Liver (tissue), 3 donors: ENCODE measurements around the gene FAM168B.

Experiments
- ATF3 ChIP-seq: IDR thresholded peaks from 2 replicates; pipeline ENCODE4 v1.6.1; 2016; ENCODE audit warnings: antibody characterized with exemption
- EGR1 ChIP-seq, 2 donors: IDR thresholded peaks; 2 replicates each; pipeline ENCODE4 v1.6.1; 2016 to 2018; ENCODE audit warnings: antibody characterized with exemption in 2 of 2, low read depth in 2 of 2
- FOXA1 ChIP-seq: IDR thresholded peaks from 2 replicates; pipeline ENCODE4 v1.6.1; 2016; ENCODE audit warnings: antibody characterized with exemption
- JUND ChIP-seq, 2 donors: IDR thresholded peaks; 2 replicates each; pipeline ENCODE4 v1.6.1; 2016; ENCODE audit warnings: antibody characterized with exemption in 2 of 2
- RAD21 ChIP-seq, 2 donors: IDR thresholded peaks; 2 replicates each; pipeline ENCODE4 v1.6.1; 2016; ENCODE audit warnings: antibody characterized with exemption in 2 of 2, mild to moderate bottlenecking in 2 of 2
- REST ChIP-seq: IDR thresholded peaks from 2 replicates; pipeline ENCODE4 v1.6.1; 2016; ENCODE audit warnings: antibody characterized with exemption, mild to moderate bottlenecking
- RXRA ChIP-seq, 2 donors: IDR thresholded peaks; 2 replicates each; pipeline ENCODE4 v1.6.1; 2017 to 2018; ENCODE audit warnings: antibody characterized with exemption in 2 of 2, mild to moderate bottlenecking in 1 of 2
- SP1 ChIP-seq: IDR thresholded peaks from 2 replicates; pipeline ENCODE4 v1.6.1; 2018; ENCODE audit warnings: antibody characterized with exemption, mild to moderate bottlenecking
- TF ChIP-seq, protein P1 (sequence below): fragments of 150-350 bp; IDR thresholded peaks from 2 replicates; pipeline ENCODE4 v1.5.1; 2017; ENCODE audit warnings: improper control_type of control experiment, low read depth, low read length; ENCODE audit not compliant: missing input control
- TF ChIP-seq, protein P2 (sequence below): IDR thresholded peaks from 2 replicates; pipeline ENCODE4 v1.6.1; 2016; ENCODE audit warnings: antibody characterized with exemption
- TF ChIP-seq, protein P3 (sequence below): IDR thresholded peaks from 2 replicates; pipeline ENCODE4 v1.6.1; 2016; ENCODE audit warnings: antibody characterized with exemption
- donor health status: healthy.
- donor health status: healthy.

GRCh38 chr2:131085646-131086045 is 7.6 kb downstream of the FAM168B start:
- TF ChIP-seq JUND (IDR thresholded peaks at IDR 0.05) (no peak), EGR1 (IDR thresholded peaks at IDR 0.05; ENCODE audit: low read depth in 2 of 2) (no peak), SP1 (no peak), ATF3 (no peak), RXRA (IDR thresholded peaks at IDR 0.05) (no peak), FOXA1 (no peak), RAD21 (IDR thresholded peaks at IDR 0.05) (no peak), REST (no peak)
- TF ChIP-seq, protein P1, sequence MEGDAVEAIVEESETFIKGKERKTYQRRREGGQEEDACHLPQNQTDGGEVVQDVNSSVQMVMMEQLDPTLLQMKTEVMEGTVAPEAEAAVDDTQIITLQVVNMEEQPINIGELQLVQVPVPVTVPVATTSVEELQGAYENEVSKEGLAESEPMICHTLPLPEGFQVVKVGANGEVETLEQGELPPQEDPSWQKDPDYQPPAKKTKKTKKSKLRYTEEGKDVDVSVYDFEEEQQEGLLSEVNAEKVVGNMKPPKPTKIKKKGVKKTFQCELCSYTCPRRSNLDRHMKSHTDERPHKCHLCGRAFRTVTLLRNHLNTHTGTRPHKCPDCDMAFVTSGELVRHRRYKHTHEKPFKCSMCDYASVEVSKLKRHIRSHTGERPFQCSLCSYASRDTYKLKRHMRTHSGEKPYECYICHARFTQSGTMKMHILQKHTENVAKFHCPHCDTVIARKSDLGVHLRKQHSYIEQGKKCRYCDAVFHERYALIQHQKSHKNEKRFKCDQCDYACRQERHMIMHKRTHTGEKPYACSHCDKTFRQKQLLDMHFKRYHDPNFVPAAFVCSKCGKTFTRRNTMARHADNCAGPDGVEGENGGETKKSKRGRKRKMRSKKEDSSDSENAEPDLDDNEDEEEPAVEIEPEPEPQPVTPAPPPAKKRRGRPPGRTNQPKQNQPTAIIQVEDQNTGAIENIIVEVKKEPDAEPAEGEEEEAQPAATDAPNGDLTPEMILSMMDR, result no peak
- TF ChIP-seq, protein P2, sequence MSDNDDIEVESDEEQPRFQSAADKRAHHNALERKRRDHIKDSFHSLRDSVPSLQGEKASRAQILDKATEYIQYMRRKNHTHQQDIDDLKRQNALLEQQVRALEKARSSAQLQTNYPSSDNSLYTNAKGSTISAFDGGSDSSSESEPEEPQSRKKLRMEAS, result no peak
- TF ChIP-seq, protein P3, sequence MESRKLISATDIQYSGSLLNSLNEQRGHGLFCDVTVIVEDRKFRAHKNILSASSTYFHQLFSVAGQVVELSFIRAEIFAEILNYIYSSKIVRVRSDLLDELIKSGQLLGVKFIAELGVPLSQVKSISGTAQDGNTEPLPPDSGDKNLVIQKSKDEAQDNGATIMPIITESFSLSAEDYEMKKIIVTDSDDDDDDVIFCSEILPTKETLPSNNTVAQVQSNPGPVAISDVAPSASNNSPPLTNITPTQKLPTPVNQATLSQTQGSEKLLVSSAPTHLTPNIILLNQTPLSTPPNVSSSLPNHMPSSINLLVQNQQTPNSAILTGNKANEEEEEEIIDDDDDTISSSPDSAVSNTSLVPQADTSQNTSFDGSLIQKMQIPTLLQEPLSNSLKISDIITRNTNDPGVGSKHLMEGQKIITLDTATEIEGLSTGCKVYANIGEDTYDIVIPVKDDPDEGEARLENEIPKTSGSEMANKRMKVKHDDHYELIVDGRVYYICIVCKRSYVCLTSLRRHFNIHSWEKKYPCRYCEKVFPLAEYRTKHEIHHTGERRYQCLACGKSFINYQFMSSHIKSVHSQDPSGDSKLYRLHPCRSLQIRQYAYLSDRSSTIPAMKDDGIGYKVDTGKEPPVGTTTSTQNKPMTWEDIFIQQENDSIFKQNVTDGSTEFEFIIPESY, result no peak
